ENCODE data around the gene PLEKHM2.

Gene PLEKHM2

GRCh38 chr1:15681349-15682292, 2.5 kb upstream of the PLEKHM2 start:
- DNase-seq (ENCODE audit: low read depth), result peak; percentile 38
- no peak for TF ChIP-seq CTCF (conservative IDR thresholded peaks at IDR 0.05; ENCODE audit: control insufficient read depth, insufficient read depth, low read depth, low read length)
- no peak overlapping the region for H3K4me3 ChIP-seq (ENCODE audit: control insufficient read depth, low read depth, low read length)

GRCh38 chr1:15682936-15683341, 1.2 kb upstream of the PLEKHM2 start:
- H3K4me3 ChIP-seq (ENCODE audit: control insufficient read depth, low read depth, low read length), result no peak overlapping the region
- TF ChIP-seq CTCF (conservative IDR thresholded peaks at IDR 0.05; ENCODE audit: control insufficient read depth, insufficient read depth, low read depth, low read length), result no peak

GRCh38 chr1:15683345-15684039, 628 bp upstream of the PLEKHM2 start:
- TF ChIP-seq CTCF (conservative IDR thresholded peaks at IDR 0.05; ENCODE audit: control insufficient read depth, insufficient read depth, low read depth, low read length), result no peak
- H3K4me3 ChIP-seq (ENCODE audit: control insufficient read depth, low read depth, low read length), result peak overlapping the region; percentile 71
- no peak for DNase-seq (ENCODE audit: low read depth)

More at GRCh38 chr1:15682936-15683341, 1.2 kb upstream of the PLEKHM2 start:
- no peak for DNase-seq (ENCODE audit: low read depth)

GRCh38 chr1:15684468-15685291, 560 bp downstream of the PLEKHM2 start:
- peak overlapping the region; percentile 81 for H3K4me3 ChIP-seq (ENCODE audit: control insufficient read depth, low read depth, low read length)
- TF ChIP-seq CTCF (conservative IDR thresholded peaks at IDR 0.05; ENCODE audit: control insufficient read depth, insufficient read depth, low read depth, low read length), result peak; percentile 1
- DNase-seq (ENCODE audit: low read depth), result peak; percentile 16

GRCh38 chr1:15685820-15686219, 1.7 kb downstream of the PLEKHM2 start:
- TF ChIP-seq CTCF (conservative IDR thresholded peaks at IDR 0.05; ENCODE audit: control insufficient read depth, insufficient read depth, low read depth, low read length), result no peak
- H3K4me3 ChIP-seq (ENCODE audit: control insufficient read depth, low read depth, low read length), result peak overlapping the region; percentile 81
- DNase-seq (ENCODE audit: low read depth), result peak; percentile 20

- no peak overlapping the region for H3K4me3 ChIP-seq (ENCODE audit: control insufficient read depth, low read depth, low read length)
- no peak for TF ChIP-seq CTCF (conservative IDR thresholded peaks at IDR 0.05; ENCODE audit: control insufficient read depth, insufficient read depth, low read depth, low read length)
- DNase-seq (ENCODE audit: low read depth), result no peak
Observed at GRCh38 chr1:15687446-15687845, 3.3 kb downstream of the PLEKHM2 start.
